ENCODE measurements around the gene SPDYE17.
"Not testable (repeated sequence)": the region's sequence is repeated elsewhere in the genome, so short reads cannot be mapped to it uniquely, and the experiment has no call there.

The SPDYE17 gene

DNA sequence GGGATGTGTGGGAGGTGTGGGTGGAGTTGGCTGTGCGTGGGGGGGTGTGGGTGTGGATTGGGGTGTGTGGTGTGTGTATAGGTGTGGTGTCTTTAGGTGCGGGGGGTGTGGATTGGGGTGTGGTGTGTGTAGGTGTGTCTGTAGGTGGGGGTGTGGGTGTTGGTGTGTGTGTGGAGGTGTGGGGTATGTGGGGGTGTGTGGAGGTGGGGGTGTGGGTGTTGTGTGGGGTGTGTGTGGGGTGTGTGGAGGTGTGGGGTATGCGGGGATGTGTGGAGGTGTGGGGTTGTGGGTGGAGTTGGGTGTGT lies 33.9 kb downstream of the SPDYE17 start:
- no peak for DNase-seq

DNA sequence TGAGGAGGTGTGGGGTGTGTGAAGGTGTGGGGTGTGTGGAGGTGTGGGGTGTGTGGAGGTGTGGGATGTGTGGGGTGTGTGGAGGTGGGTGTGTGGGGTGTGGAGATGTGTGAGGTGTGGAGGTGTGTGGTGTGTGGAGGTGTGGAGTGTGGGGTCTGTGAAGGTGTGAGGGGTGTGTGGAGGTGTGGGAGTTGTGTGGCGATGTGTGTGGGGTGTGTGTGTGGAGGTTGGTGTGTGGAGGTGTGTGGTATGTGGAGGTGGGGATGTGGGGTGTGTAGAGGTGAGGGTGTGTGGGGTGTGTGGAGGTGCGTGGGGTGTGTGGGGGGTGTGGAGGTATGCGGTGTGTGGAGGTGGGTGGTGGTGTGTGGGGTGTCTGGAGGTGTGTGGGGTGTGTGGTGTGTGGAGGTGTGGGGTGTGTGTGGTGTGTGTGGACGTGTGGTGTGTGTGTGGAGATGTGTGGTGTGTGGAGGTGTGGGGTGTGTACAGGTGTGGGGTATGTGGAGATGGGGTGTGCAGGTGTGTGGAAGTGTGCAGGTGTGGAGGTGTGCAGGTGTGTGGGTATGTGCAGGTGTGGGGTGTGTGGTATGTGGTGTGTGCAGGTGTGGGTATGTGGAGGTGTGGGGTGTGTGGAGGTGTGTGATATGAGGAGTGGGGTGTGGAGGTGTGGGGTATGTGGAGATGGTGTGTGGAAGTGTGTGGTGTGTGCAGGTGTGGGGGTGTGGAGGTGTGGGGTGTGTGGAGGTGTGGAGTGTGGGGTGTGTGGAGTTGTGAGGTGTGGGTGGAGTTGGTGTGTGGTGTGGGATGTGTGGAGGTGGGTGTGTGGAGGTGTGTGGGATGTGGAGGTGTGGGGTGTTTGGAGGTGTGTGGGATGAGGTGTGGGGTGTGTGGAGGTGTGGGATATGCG lies 34.5 kb downstream of the SPDYE17 start:
- DNase-seq, result no peak

DNA sequence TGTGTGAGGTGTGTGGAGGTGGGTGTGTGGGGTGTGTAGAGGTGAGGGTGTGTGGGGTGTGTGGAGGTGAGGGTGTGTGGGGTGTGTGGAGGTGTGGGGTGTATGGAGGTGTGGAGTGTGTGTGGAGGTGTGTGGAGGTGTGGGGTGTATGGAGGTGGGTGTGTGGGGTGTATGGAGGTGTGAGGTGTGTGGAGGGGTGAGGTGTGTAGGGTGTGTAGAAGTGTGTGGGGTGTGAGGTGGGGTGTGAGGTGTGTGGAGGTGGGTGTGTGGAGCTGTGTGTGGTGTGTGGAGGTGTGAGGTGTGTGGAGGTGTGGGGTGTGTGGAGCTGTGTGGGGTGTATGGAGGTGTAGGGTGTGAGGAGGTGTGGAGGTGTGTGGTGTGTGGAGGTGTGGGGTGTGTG lies 35.2 kb downstream of the SPDYE17 start:
- not testable (repeated sequence) for DNase-seq

DNA sequence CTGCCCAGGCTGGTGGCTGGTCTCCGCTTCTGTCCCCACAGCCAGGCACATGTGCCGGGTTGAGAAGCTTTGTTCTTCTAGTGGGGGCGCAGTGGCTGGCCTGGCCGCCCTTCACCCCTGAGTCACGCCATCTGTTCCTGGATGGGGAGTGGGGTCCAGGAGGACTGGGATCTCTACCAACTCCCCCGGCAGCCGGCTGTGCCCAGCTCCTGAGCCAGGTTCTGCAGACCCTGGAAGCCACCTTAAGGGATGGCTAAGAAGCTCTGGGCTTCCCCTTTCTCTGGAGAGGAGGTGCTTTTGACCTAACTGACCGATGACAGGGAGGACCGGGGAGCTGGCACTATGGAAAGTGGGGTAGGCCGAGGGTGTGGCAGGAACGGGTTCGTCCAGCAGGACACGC lies 37.9 kb downstream of the SPDYE17 start:
- DNase-seq, result not testable (repeated sequence)

DNA sequence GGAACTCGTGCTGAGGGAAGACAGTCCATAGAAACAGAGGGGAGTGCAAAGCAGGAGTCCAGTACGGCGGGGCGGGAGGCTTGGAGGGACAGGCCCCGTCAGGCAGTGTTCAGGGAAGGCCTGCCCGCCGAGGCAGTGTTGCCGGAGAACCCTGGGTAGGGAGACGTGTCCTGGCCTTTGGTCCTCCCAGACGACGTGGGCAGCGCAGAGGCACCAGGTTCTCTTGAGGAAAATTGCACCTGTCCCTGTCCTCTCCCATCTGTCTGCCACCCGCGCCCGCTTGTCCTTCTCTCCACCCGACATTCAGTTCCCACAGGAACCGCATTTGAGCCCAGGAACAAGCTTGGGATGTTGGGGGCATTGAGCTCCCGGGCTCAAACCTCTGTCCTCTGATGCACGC lies 38.3 kb downstream of the SPDYE17 start:
- DNase-seq, result not testable (repeated sequence)

DNA sequence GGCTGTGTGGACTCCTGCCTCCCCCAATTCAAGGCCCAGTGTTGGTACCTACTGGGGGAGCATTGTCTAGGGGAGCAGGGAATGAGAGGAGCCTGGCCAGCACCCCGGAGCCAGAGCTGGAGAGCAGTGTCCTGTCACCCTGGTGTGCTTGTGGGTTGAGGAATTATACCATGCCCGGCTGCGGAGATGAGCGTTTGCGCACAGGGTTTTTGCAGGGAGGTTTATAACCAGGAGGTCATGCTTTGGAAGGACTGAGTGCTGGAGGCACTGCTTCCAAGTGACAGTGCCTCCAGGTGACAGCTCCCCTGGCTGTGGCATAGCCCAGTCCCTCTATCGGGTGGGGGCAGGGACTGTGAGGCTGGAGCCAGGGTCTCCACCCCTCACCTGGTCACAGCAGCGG lies 39.3 kb downstream of the SPDYE17 start:
- not testable (repeated sequence) for DNase-seq

DNA sequence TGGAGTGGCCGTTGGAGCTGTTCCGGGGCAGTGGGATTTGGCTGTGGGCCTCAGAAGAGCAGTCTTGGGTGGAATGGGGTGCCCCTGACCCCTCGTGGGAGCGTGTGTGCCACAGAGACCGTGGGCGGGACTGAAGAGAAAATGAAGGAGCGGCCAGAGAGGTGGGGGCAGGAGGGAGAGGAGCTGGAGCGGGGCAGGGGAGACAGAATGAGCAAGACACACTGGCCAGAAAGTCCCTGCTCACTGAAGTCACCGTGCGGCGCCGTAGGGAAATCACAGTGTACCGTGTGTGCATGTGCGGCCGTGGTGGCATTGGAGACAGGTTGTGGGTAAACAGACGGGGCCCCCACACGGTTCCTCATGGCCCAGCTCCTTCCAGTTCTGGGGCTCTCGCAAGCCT lies 40.0 kb downstream of the SPDYE17 start:
- DNase-seq, result not testable (repeated sequence)

DNA sequence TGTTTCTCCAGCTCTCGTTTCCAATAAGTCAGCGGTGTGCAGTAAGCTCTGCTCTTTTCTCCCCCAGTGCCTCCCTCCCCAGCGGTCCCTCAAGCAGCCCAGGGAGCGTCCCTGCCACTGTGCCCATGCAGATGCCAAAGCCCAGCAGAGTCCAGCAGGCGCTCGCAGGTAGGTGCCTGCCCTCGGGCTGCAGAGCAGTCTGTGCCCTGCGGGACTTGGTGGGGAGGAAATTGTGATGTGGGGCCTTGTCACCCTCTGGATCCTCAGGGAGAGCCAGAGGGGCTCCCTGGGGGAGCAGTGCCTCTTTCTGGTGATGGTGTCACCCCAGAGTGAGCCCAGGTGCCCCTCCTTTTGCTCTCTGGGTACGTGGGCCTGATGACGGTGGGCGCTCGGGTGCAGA lies 42.0 kb downstream of the SPDYE17 start:
- DNase-seq, result not testable (repeated sequence)

DNA sequence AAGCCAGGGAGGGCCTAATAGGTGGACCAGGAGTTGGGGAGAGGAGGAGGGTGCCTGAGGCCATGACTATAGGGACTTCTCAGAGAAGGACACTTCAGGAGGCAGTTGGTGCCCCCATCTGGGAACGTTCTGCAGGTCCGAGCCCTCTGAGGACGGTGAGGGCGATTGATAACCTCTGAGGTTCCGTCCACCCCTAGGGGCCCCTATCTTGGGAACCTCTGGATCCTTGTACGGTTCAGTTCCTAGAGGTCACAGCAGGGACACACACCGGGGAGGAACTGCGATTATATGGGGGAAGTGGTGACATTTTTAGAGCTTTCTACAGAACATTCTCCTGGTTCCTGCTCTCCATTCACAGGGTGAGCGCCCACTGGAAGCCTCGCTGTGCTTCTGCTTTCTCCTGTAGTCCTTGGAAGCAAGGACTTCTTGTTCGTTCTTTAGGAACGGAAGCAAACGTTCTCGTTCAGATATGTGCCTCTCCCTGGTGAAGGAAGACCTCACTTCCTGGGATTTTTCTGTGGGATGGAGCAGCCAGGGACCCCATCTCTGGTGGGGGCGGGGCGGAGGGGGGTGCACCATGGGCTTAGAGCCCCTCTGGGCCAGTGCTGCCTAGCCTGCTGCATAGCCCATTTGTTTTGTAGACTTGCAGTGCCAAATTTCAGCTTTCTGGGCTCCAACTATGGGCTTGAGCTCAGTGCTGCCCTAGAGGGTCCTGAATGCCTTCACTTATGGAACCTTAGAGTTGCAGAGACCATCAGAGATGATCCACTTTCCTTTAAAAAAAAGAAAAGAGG lies 46.0 kb downstream of the SPDYE17 start:
- not testable (repeated sequence) for DNase-seq

DNA sequence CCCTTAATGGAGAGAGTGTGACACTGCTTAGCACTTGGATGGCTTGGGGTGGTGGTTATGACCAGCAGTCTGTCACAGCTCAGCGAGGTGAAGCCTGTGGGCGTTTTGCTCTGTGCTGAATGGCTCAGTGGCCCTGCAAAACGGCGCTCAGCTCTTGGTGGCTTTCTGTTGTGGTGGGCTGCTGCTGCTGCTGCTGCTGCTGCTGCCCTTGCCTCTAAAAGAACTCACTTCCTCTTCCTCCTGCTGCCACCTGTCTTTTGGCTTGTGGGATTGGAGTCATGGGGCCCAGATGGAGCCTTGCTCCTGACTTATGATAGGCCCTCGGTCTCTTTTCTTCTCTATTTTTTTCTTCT lies 47.4 kb downstream of the SPDYE17 start:
- not testable (repeated sequence) for DNase-seq

DNA sequence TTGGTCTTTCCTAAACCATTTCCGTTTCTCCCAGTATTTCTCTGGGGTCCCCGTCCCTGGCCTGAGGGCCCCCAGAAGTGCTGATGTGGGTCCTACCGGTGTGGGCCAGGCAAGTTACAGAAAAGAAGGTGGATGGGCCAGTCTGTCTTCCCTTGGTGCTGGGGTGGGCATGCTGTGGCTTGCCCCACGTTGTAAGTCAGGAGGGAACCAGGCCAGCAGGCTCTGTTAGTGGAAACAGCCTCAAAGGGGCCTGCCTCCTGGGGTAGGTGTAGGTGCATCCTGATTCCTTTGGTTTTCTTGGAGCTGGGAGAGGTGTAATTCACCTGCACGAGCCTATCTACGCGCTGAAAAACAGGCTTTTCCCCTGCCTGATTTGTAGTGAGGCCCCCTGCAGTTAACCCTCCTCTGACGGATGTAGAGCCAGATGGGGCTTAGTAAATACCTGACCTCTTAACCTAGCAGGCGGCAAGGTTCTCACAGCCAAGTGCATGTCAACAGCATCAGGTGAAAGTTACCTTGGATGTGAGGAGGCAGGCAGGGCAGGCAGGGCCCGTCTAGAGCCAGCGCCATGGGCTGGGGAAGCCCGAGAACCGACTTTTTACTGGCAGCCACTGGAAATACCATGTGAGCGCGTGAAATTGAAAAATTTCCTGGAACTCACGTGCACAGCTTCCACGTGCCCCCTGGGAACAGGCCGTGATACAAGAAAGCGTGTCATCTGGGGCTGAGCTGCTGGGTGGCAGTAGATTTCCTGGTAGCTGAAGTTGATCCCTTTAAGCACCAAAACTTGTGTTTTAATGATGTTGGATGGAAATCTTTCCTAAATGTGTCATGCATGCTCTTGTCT lies 48.0 kb downstream of the SPDYE17 start:
- not testable (repeated sequence) for DNase-seq

DNA sequence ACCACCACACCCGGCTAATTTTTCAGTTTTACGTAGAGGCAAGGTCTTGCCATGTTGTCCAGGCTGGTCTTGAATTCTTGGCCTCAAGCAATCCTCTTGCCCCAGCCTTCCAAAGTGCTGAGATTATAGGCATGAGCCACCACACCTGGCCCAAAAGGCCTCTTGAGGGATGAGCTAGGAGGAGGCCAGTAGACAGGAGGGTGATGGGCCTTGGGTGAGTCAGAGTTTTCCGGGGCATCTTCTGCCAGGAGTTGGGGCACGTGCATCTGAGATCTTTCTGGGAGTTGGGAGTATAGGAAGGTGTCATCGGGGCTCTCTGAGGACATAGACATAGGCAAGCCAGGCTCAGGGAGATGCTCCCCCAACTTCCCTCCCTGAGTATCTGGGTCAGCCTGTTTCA lies 48.8 kb downstream of the SPDYE17 start:
- not testable (repeated sequence) for DNase-seq

DNA sequence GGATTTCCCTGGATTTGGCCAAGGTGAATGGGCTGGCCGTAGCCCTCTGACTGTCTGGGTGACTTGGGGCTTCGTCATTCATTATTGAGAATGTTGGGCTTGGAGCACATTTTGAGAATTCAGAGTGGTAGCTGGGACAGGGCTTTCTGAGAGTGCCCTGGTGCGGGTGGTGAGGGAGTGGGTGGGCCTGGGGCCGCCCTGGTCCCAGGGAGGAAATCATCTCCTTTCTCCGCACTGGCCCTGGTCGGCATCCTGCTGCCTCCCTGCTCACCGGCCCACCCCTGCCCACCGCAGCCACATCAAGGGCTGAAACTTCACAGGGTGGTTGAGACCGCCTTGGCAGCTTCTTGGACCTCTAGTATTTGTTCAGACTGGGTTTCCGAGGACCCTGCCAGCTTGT lies 49.7 kb downstream of the SPDYE17 start:
- not testable (repeated sequence) for DNase-seq

DNA sequence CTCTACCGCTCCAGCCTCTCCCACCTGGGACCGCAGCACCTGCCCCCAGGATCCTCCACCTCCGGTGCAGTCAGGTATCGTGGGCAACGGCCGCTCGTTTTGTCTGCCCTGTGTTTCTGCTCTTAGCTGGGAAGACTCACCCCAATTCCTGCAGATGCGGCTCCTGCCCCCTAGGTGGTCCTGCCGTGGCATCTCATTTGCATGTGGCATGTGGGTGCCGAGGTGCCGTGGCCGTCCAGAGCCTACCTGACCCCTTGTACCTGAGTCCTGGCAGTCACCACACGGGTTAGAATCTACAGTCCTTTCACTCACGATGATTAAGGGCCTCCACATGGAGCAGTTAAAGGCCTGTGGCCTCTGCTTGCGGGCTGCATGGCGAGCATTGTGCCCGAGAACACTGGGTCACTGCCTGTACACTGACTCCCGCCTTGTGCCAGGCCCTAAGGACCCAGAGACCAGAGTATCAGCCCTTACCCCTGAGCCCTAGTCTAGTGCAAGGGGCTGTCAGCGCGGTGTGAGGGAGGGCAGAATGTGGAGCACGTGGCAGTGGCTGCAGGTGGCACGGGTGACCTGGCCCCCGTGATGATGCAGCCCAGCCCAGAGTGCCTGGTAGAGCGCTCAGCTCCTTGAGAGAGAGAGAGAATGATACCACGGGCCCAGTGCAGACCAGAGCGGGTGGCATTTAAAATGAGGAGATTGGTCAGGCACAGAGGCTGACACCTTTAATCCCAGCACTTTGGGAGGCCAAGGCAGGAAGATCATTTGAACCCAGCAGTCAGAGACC lies 50.8 kb downstream of the SPDYE17 start:
- not testable (repeated sequence) for DNase-seq

DNA sequence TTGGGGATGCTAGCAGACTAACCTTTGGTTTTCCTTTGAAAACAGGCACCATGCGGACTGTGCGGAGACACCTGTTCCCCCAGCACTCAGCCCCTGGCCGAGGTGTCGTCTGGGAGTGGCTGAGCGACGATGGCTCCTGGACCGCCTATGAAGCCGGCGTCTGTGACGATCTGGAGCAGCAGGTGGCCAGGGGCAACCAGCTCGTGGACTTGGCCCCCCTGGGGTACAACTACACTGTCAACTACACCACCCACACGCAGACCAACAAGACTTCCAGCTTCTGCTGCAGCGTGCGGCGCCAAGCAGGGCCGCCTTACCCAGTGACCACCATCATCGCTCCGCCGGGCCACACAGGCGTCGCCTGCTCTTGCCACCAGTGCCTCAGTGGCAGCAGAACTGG lies 51.6 kb downstream of the SPDYE17 start:
- not testable (repeated sequence) for DNase-seq

DNA sequence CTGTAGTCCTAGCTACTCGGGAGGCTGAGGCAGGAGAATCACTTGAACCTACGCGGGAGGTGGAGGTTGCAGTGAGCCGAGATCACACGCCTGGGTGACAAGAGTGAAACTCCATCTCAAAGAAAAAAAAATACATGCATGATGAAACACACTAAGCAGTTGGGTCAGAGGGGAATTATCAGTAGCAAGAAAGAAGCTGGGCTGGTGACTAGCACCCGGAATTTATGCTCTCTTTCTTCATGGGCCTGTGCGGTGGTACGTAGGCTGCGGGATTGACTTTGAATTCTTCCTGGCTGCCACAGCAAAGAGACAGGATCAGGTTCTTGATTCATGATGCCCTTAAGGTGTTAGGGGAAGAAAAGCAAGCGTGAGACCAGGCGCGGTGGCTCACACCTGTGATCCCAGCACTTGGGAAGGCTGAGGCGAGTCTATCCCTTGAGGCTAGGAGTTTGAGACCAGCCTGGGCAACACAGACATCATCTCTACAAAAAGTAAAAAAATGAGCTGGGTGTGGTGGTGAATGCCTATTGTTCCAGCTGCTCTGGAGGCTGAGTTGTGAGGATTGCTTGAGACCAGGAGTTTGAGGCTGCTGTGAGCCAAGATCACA lies 54.3 kb downstream of the SPDYE17 start:
- not testable (repeated sequence) for DNase-seq

DNA sequence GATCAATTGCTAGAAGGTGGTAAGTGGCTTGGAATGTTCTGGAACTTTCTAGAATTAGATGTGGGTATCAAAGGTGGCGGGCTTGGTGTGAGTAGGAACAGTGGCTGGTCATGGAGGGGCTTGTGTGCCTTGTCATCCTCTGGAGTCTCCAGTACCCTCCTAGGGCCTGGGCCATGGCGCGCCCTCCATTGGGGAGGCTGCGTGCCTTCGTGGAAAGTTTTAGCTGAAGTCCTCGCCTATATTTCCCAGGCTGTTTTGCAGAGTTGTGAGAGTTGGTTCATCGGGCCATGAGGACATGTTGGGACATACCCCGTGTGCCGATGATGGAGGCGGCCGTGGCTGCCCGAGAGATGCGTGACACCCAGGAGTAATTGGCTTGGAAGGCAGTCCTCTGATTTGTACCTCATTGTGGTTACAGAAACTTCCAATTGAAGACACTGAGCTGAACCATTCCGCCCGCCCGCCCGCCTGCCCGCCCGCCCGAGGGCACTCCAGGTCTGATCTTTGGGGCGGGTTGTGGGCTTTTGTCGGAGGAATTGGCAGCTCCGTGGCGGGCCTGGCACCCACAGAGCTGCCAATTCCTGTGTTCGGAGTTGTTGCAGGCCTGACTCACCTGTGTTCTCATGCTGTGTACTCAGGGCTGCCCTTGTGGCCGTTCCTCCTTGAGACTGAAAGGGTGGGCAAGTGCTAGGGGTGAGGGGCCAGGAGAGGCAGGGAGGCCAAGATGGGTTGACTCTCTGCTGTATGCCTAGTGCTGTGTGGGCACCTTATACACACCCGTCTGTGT lies 57.2 kb downstream of the SPDYE17 start:
- not testable (repeated sequence) for DNase-seq

DNA sequence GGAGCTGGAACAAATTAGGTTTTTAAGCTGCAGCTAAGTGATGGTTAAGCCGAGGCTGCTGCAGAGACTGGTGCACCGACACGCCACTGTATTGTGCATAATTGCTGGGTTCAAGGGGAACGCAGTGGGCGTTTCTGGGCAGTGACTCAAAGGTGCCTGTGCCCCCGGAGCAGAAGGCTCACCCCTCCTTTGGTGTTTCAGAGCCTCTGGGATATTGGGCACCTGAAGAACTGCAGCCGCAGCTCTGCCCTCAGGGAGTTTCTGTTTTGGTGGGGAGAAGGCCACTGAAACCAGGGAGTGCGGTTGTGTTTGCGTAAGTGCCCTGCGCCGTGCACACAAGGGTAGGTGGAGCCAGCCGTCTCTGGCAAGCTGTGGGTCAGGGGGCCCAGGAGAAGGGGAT lies 57.8 kb downstream of the SPDYE17 start:
- not testable (repeated sequence) for DNase-seq

DNA sequence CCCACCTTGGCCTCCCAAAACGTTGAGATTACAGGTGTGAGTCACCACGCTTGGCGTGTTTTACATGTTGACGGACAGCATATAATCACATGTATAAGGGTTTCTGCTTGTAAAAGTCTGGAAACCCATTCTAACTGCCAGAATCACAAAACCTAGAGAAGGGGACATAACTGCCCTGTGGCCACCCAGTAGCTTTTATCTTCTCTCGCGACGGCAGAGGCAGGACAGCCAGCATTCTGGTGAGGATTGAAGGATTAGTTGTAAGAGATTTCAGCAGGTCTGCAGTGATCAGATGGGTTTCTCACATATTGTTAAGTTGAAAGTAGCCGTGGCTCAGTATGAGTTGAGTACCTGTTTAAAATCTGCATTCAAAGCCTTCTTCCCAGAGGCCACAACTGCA lies 59.8 kb downstream of the SPDYE17 start:
- DNase-seq, result not testable (repeated sequence)
